C4-2B (cell line): ENCODE data around the gene C12orf43.
"Not testable (repeated sequence)": the region's sequence is repeated elsewhere in the genome, so short reads cannot be mapped to it uniquely, and the experiment has no call there.

Source experiments
- H3K27ac ChIP-seq: fragments of 450-650 bp; 2 replicates; pipeline ENCODE4 v1.5.1; 2017
- CTCF ChIP-seq: fragments of 450-650 bp; conservative IDR thresholded peaks from 2 replicates; pipeline ENCODE4 v1.5.1; 2017; ENCODE audit warnings: mild to moderate bottlenecking
- ZFX ChIP-seq: fragments of 450-650 bp; IDR thresholded peaks from 2 replicates; pipeline ENCODE4 v1.6.1; 2017

The C12orf43 gene

GRCh38 chr12:121015825-121016766 is at the start of gene C12orf43:
Gene C12orf43 (minus strand): TSS chr12:121016487. CDS start chr12:121016474, 13 bp downstream.
- H3K27ac ChIP-seq = peak within 1 kb of the TSS; percentile 65
- TF ChIP-seq CTCF (no peak), ZFX (no peak)

- TF ChIP-seq ZFX = no peak
- no peak for TF ChIP-seq CTCF
- H3K27ac ChIP-seq = no peak overlapping the region
These were observed 49.1 kb upstream of the C12orf43 start for GRCh38 chr12:121065345-121065744.

- H3K27ac ChIP-seq = not testable (repeated sequence)
These were observed 48.3 kb upstream of the C12orf43 start for GRCh38 chr12:121064586-121064985.

- no peak for TF ChIP-seq CTCF
- TF ChIP-seq ZFX = no peak
- no peak overlapping the region for H3K27ac ChIP-seq
These were observed 47.8 kb upstream of the C12orf43 start for GRCh38 chr12:121064116-121064515.

- no peak overlapping the region for H3K27ac ChIP-seq
- TF ChIP-seq ZFX (no peak), CTCF (no peak)
These were observed 46.2 kb upstream of the C12orf43 start for GRCh38 chr12:121062391-121063045.

- TF ChIP-seq CTCF = peak; percentile 5
- no peak for TF ChIP-seq ZFX
These were observed 45.5 kb upstream of the C12orf43 start for GRCh38 chr12:121061831-121062230.

GRCh38 chr12:121060149-121061001 is 44.1 kb upstream of the C12orf43 start:
- TF ChIP-seq ZFX = no peak
- TF ChIP-seq CTCF = peak; percentile 59
- no peak overlapping the region for H3K27ac ChIP-seq

More at GRCh38 chr12:121061831-121062230, 45.5 kb upstream of the C12orf43 start:
- no peak overlapping the region for H3K27ac ChIP-seq
